ENCODE measurements around the gene BCL7C. TPM values are rescaled to one million over a fixed set of nuclear protein-coding genes. Genes with fewer than 3 reads are reported as not detected.

Gene BCL7C
- total and polyA plus RNA-seq, 2 of the 4 experiments (the other 2 are of a cell fraction) = 32.3 to 34.9 TPM

GRCh38 chr16:30895627-30896260, 1.9 kb upstream of the BCL7C start:
- Histone ChIP-seq H2AK9ac (replicated peaks; ENCODE audit: low read depth, low read length, poor library complexity) (peak overlapping the region; percentile 100), H4K91ac (ENCODE audit: insufficient read depth, low read depth, low read length) (peak overlapping the region; percentile 92), H3K27ac (ENCODE audit: insufficient read depth, low read length) (peak overlapping the region; percentile 99), H3K18ac (ENCODE audit: low read depth, low read length) (peak overlapping the region; percentile 94), H3K23ac (ENCODE audit: low read depth, low read length) (peak overlapping the region; percentile 99), H3K9me1 (ENCODE audit: insufficient read depth, low read length) (peaks cover 25% of the 10 kb centered on the region), H2BK15ac (ENCODE audit: low read depth, low read length) (peak overlapping the region; percentile 98), H4K5ac (ENCODE audit: low read depth, low read length) (peak overlapping the region; percentile 98), H2AK5ac (ENCODE audit: low read depth, low read length) (peak overlapping the region; percentile 100), H3K56ac (ENCODE audit: extremely low read depth, insufficient read depth, low read length) (peak overlapping the region; percentile 89), H4K20me1 (ENCODE audit: insufficient read depth, low read length) (0 out of 2 replicates have a peak, but pooled peaks cover 5% of the 10 kb centered on the region), H2AFZ (replicated peaks; ENCODE audit: low read length, poor library complexity) (peak overlapping the region; percentile 98), H3K9ac (ENCODE audit: low read depth, low read length) (peak overlapping the region; percentile 88), H3K27me3 (ENCODE audit: control insufficient read depth, insufficient read depth, low read length) (no peaks in the 10 kb centered on the region), H3K79me1 (ENCODE audit: low read depth in 1 of 2, low read length in 2 of 2) (peaks cover 8 to 54% of the 10 kb centered on the region in 2 experiments; a peak in 3 of 4 replicates), H2BK5ac (ENCODE audit: low read depth, low read length, poor library complexity, severe bottlenecking) (peak overlapping the region; percentile 100), H2BK20ac (ENCODE audit: low read depth, low read length) (peak overlapping the region; percentile 95), H4K8ac (ENCODE audit: low read depth in 2 of 2, low read length in 2 of 2) (peak overlapping the region; percentile 98 to 100), H3K9me3 (ENCODE audit: control insufficient read depth, insufficient read depth, low read length) (no peaks in the 10 kb centered on the region), H3K4me3 (ENCODE audit: insufficient read depth, low read depth, low read length) (peak overlapping the region; percentile 62), H3K4me1 (ENCODE audit: control insufficient read depth, insufficient read depth, low read length) (peaks cover 23% of the 10 kb centered on the region), H3K36me3 (ENCODE audit: control insufficient read depth, insufficient read depth, low read length) (peaks cover 6% of the 10 kb centered on the region; the same call in 1 of the 2 replicates), H3K14ac (replicated peaks; ENCODE audit: low read depth, low read length) (peak overlapping the region; percentile 77), H3K4me2 (ENCODE audit: low read depth, low read length) (peak overlapping the region; percentile 83), H2BK120ac (ENCODE audit: low read depth, low read length) (peak overlapping the region; percentile 98), H3K4ac (ENCODE audit: low read depth, low read length) (peak overlapping the region; percentile 90)
- BruUV-seq (replicated peaks) = no TSS peak
- ChIA-PET CTCF (interaction anchor here (0.5 to 1.0 kb wide), 7 partner anchors 14 to 344 kb away, joined by 3 to 7 read pairs (median 5); no protein-coding TSS in a partner anchor), POLR2A (ENCODE audit: unreplicated experiment) (interaction anchor here (2.1 kb wide), 1 partner anchor 11 kb away, joined by 21 read pairs; no protein-coding TSS in a partner anchor)
- DNase-seq (no peak), ATAC-seq (ENCODE audit: low read depth) (peak; percentile 33)
- 57% methylated on average over 12 of the region's 32 CpGs; no CpG with 5 or more reads in 1 of the 2 experiments for WGBS, 2 experiments (ENCODE audit: extremely low coverage in 2 of 2, insufficient read length in 1 of 2)
- dilution Hi-C loops (cut with HindIII; ENCODE audit: low sequenced_read_pairs, unreplicated experiment) (no loop called here), intact Hi-C loops (cut with micrococcal nuclease) (loop anchor here (2.0 kb wide), 1 partner anchor 21 kb away; no protein-coding TSS in a partner anchor), in situ Hi-C loops (cut with MboI; ENCODE audit: low sequenced_read_pairs) (no loop called here)
- TF ChIP-seq MXI1 (IDR thresholded peaks at IDR 0.05; ENCODE audit: borderline replicate concordance, low read depth, low read length) = 0 out of 2 replicates have a peak, but pooled peaks have one; percentile 9
- no peak for TF ChIP-seq ELK1 (IDR thresholded peaks at IDR 0.05; ENCODE audit: borderline replicate concordance, low read depth, low read length)
- no peak for TF ChIP-seq POLR2A (IDR thresholded peaks at IDR 0.05; ENCODE audit: low read depth, low read length)
